DND-41 (cell line): ENCODE measurements around the gene SPINDOC.

Experiments used
- ATAC-seq: fragments of 200-7000 bp; cut with Tn5 transposase; 3 replicates; pipeline ENCODE4 v1.9.1; 2021; ENCODE audit warnings: low read depth; ENCODE audit not compliant: insufficient read depth
- DNase-seq: peaks from one replicate; pipeline ENCODE4 v3.0.0-alpha.2; 2020
- H2AFZ ChIP-seq: 2 replicates; pipeline ENCODE4 v1.6.0; 2012; ENCODE audit warnings: low read depth, low read length
- H3K27ac ChIP-seq: 2 replicates; pipeline ENCODE4 v1.5.1; 2012; ENCODE audit warnings: low read length, inconsistent platforms
- H3K27me3 ChIP-seq: fragments of 200-600 bp; sonication (generic); 2 replicates; pipeline ENCODE4 v1.6.0; 2012; ENCODE audit warnings: low read length, mild to moderate bottlenecking, inconsistent platforms; ENCODE audit not compliant: insufficient read depth, poor library complexity
- H3K36me3 ChIP-seq: 2 replicates; pipeline ENCODE4 v1.5.1; 2012; ENCODE audit warnings: low read length, inconsistent platforms; ENCODE audit not compliant: insufficient read depth
- H3K4me1 ChIP-seq: 2 replicates; pipeline ENCODE4 v1.5.1; 2012; ENCODE audit warnings: mild to moderate bottlenecking, low read length; ENCODE audit not compliant: insufficient read depth
- H3K4me2 ChIP-seq: 2 replicates; pipeline ENCODE4 v1.6.0; 2012; ENCODE audit warnings: mild to moderate bottlenecking, moderate library complexity, low read length, inconsistent platforms; ENCODE audit not compliant: insufficient read depth
- H3K4me3 ChIP-seq, 2 experiments: fragments of 200-600 bp in 1 of 2; shearing (Covaris generic) in 1 of 2; 2 replicates each; pipeline ENCODE4 v1.5.1; 2012 to 2016; ENCODE audit warnings: inconsistent platforms in 2 of 2, low read length in 2 of 2, mild to moderate bottlenecking in 2 of 2, low read depth in 1 of 2, moderate library complexity in 1 of 2
- H3K79me2 ChIP-seq: 2 replicates; pipeline ENCODE4 v1.6.0; 2012; ENCODE audit warnings: low read length, inconsistent platforms; ENCODE audit not compliant: insufficient read depth
- H3K9ac ChIP-seq: 2 replicates; pipeline ENCODE4 v1.6.0; 2012; ENCODE audit warnings: low read depth, mild to moderate bottlenecking, inconsistent platforms, low read length, moderate library complexity
- H3K9me3 ChIP-seq: 2 replicates; pipeline ENCODE4 v1.5.1; 2012; ENCODE audit warnings: low read length, moderate library complexity, mild to moderate bottlenecking, inconsistent platforms; ENCODE audit not compliant: insufficient read depth, severe bottlenecking
- H4K20me1 ChIP-seq: 2 replicates; pipeline ENCODE4 v1.6.0; 2012; ENCODE audit warnings: low read length; ENCODE audit not compliant: insufficient read depth
- EZH2 ChIP-seq: IDR thresholded peaks from 3 replicates; pipeline ENCODE4 v1.6.1; 2012; ENCODE audit warnings: borderline replicate concordance, low read depth, mild to moderate bottlenecking, moderate library complexity, low read length, inconsistent platforms; ENCODE audit not compliant: severe bottlenecking
- TF ChIP-seq, protein P1 (sequence below): IDR thresholded peaks from 2 replicates; pipeline ENCODE4 v1.5.1; 2012; ENCODE audit warnings: borderline replicate concordance, low read length, moderate library complexity, mild to moderate bottlenecking; ENCODE audit not compliant: poor library complexity, severe bottlenecking; ENCODE audit errors: extremely low read depth

SPINDOC gene

DNA sequence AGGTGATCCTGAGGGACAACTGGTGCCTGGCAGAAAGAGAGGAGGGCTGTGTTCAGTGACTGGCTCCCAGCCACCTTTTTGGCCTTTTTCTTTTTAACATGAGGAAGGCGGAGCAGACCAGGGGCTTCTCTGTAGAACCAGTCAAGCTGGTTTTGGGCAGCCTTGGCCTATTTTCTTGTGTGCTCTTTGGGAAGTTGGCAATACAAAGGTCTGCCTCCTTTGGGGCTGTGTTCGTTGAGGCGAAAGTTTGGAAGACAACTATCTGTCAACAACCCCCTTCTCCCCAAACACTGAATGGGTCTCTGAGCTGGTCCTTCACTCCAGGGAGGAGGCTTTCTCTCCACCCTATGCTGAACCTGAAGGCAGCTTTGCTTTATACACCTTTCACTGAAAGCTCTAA lies 34.1 kb downstream of the SPINDOC start:
- Histone ChIP-seq H3K4me3 (no peak overlapping the region), H4K20me1 (peaks cover 66% of the 10 kb centered on the region), H3K79me2 (peaks cover 95% of the 10 kb centered on the region), H3K27me3 (no peaks in the 10 kb centered on the region), H3K27ac (peak overlapping the region; percentile 5; the same call in 1 of the 2 replicates), H3K4me1 (peaks cover 29% of the 10 kb centered on the region), H3K9me3 (no peaks in the 10 kb centered on the region), H3K4me2 (no peak overlapping the region), H3K9ac (no peak overlapping the region), H2AFZ (no peak overlapping the region), H3K36me3 (peaks cover 56% of the 10 kb centered on the region)
- no peak for DNase-seq
- TF ChIP-seq, protein P1, sequence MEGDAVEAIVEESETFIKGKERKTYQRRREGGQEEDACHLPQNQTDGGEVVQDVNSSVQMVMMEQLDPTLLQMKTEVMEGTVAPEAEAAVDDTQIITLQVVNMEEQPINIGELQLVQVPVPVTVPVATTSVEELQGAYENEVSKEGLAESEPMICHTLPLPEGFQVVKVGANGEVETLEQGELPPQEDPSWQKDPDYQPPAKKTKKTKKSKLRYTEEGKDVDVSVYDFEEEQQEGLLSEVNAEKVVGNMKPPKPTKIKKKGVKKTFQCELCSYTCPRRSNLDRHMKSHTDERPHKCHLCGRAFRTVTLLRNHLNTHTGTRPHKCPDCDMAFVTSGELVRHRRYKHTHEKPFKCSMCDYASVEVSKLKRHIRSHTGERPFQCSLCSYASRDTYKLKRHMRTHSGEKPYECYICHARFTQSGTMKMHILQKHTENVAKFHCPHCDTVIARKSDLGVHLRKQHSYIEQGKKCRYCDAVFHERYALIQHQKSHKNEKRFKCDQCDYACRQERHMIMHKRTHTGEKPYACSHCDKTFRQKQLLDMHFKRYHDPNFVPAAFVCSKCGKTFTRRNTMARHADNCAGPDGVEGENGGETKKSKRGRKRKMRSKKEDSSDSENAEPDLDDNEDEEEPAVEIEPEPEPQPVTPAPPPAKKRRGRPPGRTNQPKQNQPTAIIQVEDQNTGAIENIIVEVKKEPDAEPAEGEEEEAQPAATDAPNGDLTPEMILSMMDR = no peak
- TF ChIP-seq EZH2 = no peak
- no peak for ATAC-seq

DNA sequence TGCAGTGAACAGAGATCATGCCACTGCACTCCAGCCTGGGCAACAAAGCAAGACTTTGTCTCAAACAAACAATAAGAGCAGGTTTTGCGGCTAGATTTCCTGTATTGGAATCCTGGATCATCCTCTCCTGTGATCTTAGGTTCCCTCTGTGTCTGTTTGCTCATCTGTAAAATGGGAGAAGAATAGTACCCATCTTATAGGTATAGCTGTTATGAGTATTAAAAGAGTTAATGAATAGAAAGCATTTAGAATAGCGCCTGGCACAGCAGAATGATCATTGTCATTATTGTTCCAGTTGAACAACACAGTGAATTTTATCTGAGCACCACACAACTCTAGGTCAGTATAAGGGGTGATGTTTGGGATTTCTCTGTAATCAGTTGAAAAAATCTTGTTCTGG lies 36.4 kb downstream of the SPINDOC start:
- no peak for TF ChIP-seq EZH2
- TF ChIP-seq, protein P1 = no peak
- ATAC-seq (no peak), DNase-seq (no peak)
- H3K9ac ChIP-seq = no peak overlapping the region
- H2AFZ ChIP-seq = no peak overlapping the region
- H3K36me3 ChIP-seq = peaks cover 46% of the 10 kb centered on the region
- no peaks in the 10 kb centered on the region for H3K27me3 ChIP-seq
- H4K20me1 ChIP-seq = peaks cover 46% of the 10 kb centered on the region
- H3K4me1 ChIP-seq = peaks cover 20% of the 10 kb centered on the region
- no peak overlapping the region for H3K4me2 ChIP-seq
- no peak overlapping the region for H3K4me3 ChIP-seq
- peaks cover 93% of the 10 kb centered on the region for H3K79me2 ChIP-seq
- no peak overlapping the region for H3K27ac ChIP-seq
- H3K9me3 ChIP-seq = no peaks in the 10 kb centered on the region

DNA sequence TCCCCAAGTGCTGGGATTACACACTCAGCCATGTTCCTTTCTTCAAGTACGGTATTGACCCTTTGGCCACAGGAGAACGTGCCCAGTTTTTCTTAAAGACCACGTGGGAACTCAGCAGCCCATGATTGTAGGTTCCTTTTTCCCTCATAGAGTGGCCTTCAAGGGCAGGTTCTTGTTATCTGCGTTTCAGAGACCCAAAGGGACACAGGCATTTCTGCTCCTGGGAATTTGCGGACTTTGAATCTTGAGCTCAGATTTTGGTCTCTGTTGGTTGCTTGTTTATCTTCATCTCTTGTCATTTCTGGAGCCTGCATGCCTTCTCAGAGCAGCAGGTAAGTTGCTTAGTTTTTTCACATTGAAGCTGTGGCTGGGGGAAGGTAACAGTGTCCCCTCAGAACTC lies 37.7 kb downstream of the SPINDOC start:
- H3K27me3 ChIP-seq = no peaks in the 10 kb centered on the region
- no peak for DNase-seq
- no peak overlapping the region for H3K9ac ChIP-seq
- peak overlapping the region; percentile 10; the same call in 1 of the 2 replicates for H3K4me2 ChIP-seq
- H3K79me2 ChIP-seq = peaks cover 93% of the 10 kb centered on the region
- H4K20me1 ChIP-seq = peaks cover 40% of the 10 kb centered on the region
- H3K36me3 ChIP-seq = peaks cover 38% of the 10 kb centered on the region
- no peak overlapping the region for H3K4me3 ChIP-seq
- no peak overlapping the region for H2AFZ ChIP-seq
- H3K4me1 ChIP-seq = peaks cover 20% of the 10 kb centered on the region
- no peak; the same call in 1 of the 3 replicates for ATAC-seq
- no peaks in the 10 kb centered on the region for H3K9me3 ChIP-seq
- TF ChIP-seq, protein P1 = no peak
- peak overlapping the region; percentile 23; the same call in 1 of the 2 replicates for H3K27ac ChIP-seq

DNA sequence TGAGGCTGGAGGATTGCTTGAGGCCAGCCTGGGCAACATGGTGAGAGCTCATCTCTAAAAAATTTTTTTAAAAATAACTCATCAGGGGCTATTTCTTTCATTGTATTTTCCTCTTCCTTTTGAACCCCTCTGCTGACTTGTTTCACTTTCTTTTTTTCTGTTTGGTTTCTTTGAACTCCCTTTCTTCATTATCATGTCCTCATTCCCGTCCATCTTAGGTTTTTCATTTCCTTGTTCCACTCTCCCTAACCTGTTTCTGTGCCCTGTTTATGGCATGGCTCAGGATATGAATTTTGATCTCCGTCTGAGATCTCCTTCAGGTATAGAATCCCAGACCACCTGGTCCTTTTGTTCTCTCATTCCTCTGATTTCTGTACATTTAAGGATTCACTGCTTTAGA lies 38.1 kb downstream of the SPINDOC start:
- H3K27me3 ChIP-seq = no peaks in the 10 kb centered on the region
- no peak overlapping the region for H2AFZ ChIP-seq
- H3K4me2 ChIP-seq = peak overlapping the region; percentile 10; the same call in 1 of the 2 replicates
- H3K4me1 ChIP-seq = peaks cover 20% of the 10 kb centered on the region
- H3K9ac ChIP-seq = 0 out of 2 replicates have a peak overlapping the region, but pooled peaks have one; percentile 10
- H3K36me3 ChIP-seq = peaks cover 37% of the 10 kb centered on the region
- H3K27ac ChIP-seq = peak overlapping the region; percentile 23
- H3K79me2 ChIP-seq = peaks cover 93% of the 10 kb centered on the region
- no peak for TF ChIP-seq EZH2
- TF ChIP-seq, protein P1 = no peak
- no peak overlapping the region for H3K4me3 ChIP-seq
- peaks cover 36% of the 10 kb centered on the region for H4K20me1 ChIP-seq
- ATAC-seq = peak; percentile 78
- no peaks in the 10 kb centered on the region for H3K9me3 ChIP-seq
- no peak for DNase-seq
